Activated CD4-positive, alpha-beta T cell treated with anti-CD3 and anti-CD28 coated beads for 1 hour (primary cell): ENCODE data around the gene U2AF1.
"Not testable (repeated sequence)": the region's sequence is repeated elsewhere in the genome, so short reads cannot be mapped to it uniquely, and the experiment has no call there.

Source experiments
- DNase-seq: peaks from one replicate; pipeline ENCODE4 v3.0.0-alpha.2; 2020

Gene U2AF1

GRCh38 chr21:43076023-43076637 lies 31.2 kb downstream of the U2AF1 start:
- DNase-seq: not testable (repeated sequence)

DNA sequence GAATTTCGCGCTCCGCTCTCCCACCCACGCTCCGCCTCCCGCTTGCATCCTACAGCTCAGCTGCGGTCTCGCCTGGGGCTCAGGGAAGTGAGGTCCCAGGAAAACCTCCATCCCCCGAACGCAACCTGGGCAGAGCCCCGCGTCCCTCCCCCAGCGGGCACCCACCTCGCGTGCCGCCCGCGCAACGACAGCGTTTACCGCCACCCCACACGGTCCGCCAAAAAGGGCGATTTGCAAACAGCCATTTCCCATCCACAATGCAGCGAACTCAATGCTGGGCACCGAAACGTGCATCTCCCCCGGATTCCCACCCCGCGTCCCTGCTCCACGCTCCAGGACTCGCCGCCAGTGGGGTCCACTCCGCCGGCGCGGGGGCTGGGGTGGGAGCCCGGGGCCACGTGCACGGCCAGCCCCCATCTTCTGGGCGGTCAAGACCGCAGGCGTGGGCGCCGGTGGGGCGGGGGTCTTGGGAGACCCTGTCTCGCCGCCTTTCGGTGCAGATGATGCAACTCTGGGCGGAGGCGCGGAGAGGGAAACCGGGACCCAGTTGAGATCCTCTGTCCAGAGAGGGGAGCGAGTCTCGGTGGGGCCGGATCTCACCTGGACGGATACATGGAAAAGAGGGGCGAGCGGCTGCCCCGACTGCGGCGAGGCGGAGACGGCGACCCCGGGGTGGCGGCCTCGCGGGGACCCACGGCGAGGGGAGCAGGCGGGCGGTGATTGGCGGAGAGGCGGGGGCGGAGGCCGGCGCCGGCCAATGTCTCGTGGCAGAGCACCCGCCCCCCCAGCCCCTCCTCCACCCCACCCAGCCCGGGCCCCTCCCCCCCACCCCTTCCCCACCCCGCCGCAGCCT lies 32.0 kb downstream of the U2AF1 start, which contains the start of gene CBS:
Gene CBS (minus strand): TSS at position 666 of the 853 bp plus-strand sequence. CDS start 3,642 bp downstream, outside the sequence.
- not testable (repeated sequence) for DNase-seq

DNA sequence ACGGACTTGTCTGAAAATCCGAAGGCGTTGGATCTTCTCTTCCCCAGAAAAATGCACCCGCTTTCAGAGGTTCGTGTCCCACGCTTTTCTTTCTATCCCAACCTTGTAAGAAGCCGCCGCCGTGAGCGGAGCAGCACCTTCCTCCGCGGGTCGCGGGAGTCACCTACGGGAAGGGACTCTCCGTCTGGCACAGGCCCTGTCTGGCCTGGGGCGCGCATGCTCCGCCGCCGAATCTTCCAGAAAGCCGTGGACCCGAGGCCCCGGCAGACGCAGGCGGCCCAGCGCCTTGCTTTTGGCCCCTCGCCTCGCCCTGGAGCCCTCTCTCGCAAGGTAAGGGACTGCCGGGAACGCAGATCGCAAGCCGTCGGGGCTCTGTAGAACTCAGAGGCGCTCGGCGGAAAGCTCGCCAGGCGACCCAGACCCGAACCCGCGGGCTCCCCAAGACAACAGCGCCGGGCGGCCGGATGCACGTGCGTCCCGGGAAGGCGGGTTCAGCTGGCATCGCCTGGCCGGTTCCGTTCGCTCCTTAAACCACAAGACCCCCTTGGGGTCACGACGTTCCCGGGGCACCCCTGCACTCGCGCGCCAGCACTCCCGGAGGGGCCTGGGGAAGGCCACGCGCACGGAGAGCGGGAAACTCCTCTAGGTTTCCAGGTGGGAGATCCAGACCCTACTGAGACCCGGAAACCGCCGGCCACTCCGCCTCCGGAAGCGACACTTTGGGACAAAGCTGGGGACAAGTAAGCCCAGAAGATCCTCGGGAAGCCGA lies 32.8 kb downstream of the U2AF1 start:
- DNase-seq: not testable (repeated sequence)

DNA sequence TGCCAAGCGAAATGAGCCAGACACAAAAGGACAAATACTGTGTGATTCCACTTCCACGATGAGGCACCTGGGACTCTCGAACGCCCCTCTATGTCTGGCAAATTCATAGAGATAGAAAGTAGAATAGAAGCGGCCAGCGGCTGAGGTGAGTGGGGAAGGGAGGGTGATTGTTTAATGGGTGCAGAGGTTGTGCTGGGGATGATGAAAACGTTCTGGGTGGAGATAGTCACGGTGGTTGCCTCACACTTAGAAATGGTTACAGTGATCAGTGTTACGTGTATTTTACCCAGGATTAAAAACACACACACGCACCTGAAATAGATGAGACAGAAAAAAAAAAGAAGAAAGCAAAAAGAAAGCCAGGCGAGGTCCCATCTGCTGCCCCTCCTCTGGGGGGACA lies 34.6 kb downstream of the U2AF1 start:
- not testable (repeated sequence) for DNase-seq

DNA sequence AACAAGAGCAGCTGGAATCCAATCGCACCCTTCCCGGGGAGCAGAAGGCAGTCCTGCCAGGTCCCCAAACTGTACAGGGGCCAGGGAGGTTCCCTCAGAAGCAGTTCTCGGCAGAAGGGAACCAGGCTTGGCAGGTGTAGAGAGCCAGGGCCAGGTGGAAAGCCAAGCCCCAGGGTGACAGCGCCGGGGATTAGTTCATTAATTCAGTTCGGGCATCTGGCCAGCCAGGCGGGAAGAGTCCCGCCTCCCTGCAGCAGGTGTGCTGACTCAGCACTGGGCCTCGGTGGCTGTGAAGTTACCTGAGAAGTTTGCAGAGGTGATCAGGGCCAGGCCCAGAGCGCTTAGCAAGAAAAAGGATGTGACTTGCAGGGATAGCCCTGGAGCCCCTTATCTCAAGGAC lies 37.7 kb downstream of the U2AF1 start:
- DNase-seq: not testable (repeated sequence)

- DNase-seq: not testable (repeated sequence)
Observed at GRCh38 chr21:43068065-43068464, 39.3 kb downstream of the U2AF1 start.

DNA sequence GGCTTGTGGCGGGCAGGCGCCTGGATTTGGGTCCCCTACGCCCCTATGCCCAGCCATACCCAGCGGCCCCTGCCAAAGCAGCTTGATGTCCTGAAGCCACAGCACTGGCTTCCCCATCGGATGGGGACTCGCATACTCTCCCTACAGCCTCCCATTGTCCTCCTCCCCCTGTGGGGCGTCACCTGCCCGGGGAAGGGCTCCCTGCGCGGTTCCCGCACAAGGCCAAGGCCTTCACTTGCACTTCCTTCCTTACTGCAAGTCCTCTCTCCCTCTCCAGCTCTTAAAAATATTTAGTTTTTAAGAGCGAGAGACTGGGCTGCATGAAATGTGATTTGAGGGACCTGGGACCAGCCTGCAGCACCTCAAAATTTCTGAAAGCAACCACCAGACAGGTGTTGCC lies 40.7 kb downstream of the U2AF1 start:
- not testable (repeated sequence) for DNase-seq

DNA sequence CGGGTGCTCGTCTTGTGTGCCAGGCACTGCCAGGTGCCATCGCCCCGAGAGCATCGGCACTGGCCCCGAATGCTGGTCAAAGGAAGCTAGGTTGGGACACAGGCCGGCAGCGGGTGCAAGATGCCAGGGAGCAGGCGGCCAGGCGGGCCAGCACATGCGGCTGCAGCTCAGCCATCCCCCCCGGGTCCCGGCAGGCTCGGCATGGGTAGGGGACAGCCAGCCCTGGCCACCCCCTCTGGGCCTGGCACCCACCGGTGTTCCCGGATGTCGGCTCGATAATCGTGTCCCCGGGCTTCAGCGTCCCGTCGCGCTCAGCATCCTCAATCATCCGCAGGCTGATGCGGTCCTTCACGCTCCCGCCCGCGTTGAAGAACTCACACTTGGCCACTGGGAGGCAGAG lies 41.4 kb downstream of the U2AF1 start:
- DNase-seq: not testable (repeated sequence)

GRCh38 chr21:43064265-43064917 lies 43.0 kb downstream of the U2AF1 start:
- DNase-seq: not testable (repeated sequence)

GRCh38 chr21:43062955-43063664 lies 44.3 kb downstream of the U2AF1 start:
- not testable (repeated sequence) for DNase-seq

GRCh38 chr21:43053112-43053511 lies 54.3 kb downstream of the U2AF1 start:
- not testable (repeated sequence) for DNase-seq

DNA sequence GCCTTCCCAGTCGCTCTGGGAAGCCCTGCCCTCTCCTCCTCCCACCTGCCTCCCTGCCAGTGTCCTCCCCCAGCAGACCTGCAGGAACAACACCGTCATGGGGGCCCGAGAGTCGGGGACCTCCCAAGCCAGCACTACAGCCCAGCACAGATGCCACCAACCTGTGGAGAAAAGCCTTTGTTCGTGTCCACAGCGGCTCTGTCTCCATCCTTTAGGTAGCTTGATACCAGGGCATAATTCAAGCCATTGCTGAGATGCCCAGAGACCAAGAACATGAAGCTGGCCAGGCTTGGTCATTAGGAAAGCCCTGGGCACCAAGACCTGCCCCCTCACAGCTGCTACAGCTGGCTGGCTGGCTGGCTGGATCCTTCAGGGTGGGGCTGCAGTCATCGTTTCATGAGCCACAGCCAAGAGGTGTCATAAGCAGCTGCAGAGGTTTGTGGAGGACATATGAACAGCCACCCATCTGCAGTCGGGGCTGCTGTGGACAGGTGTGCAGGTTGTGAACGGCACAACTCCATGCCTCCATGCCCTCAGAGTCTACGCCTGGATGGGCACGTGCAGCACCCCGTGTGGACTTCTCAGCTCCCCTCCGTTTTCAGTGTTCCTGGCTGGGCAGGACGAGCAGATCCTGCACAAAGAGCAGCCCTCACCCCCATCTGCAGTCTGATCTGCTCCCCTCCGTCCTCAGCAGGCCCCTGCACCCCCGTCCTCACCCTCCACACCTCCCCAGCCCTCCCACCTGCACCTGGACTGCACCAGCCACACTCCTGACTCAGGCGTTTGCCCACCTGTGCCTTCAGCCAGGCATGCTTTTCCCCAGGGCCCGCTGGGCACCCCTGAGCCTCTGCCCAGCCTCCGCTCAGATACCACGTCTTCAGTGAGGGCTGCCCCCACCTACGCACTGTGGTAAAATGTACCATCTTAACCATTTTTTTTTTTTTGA lies 61.2 kb downstream of the U2AF1 start:
- not testable (repeated sequence) for DNase-seq

DNA sequence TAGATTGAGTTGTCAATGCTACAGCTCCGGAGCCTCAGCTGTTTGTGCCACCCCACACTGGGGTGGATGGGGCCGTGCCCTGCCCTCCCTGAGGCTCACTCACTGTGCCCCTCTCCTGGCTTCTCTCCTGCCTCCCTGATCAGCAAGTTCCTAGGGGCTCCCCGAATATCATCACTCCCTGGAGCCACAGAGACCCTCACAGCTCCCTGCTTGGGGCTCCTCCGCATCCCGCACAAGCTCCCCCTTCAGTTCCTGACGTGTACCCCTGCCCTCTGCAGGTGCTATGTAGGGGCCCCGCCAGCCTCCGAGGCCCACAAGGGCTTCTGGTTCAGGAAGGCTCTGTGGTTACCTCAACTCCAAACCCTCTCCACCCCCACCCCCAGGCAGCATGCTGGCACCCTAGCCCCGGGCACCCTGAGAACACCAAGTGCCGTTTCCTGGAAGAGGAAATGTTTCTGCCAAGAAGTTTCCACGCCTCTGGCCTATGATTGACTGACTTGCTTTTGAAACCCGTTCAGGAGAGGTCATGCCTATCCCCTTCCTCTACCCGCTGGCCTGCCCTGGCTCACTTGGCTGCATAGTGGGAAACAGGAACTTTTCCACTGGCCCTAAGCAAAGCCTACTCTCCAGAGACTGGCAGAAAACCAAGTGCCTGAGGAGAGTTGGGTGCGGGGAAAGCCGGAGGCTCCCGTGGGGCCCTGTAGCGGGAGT lies 62.0 kb downstream of the U2AF1 start:
- not testable (repeated sequence) for DNase-seq

DNA sequence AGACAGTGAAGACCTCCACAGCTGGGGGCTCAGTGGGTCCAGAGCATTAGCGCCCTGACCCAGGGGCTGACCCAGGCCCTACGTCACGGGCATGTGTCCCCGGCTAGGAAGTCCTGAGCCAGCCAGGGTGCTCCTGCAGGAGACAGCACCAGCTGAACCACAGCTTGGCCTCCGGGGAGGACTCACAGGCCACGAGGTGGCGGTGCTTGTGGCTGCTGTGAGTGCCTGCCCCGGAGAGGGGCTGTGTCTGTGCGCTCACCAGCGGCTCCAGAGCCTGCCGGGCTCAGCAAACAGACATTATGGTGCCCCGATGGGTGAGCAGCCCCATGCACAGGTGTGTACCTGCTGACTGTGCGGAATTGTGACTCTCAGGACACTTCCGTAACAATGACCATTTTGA lies 62.8 kb downstream of the U2AF1 start:
- DNase-seq: not testable (repeated sequence)

DNA sequence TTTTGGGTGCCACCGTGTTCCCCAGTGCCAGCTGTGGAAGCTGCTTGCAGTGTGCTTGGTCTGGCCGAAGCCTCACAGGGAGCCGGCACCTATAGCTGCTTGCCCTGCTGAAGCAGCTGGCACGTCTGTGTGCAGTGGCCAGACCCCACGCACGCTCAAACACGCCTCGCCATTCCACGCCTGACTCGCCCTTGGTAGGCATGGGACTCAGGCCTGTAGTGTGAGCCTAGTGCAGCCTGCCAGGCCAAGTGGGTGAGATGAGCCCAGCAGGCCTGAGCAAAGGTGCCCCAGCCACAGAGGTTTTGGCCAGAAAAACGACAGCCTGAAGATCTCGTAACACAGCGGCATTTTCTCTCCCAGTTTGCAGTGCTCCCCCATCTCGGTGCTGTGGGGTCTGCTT lies 64.1 kb downstream of the U2AF1 start:
- not testable (repeated sequence) for DNase-seq
